Stimulated activated CD8-positive, alpha-beta memory T cell treated with anti-CD3 and anti-CD28 coated beads, Interleukin-2, amount 100 ng/mL, for 1 hour (primary cell): ENCODE measurements around the gene SPATA3.

Experiments used
- DNase-seq, 2 donors: peaks; one replicate each; pipeline ENCODE4 v3.0.0-alpha.2; 2020; ENCODE audit warnings: low read depth in 2 of 2

Gene SPATA3

GRCh38 chr2:230995821-230996220 is at the start of gene SPATA3:
SPATA3 (plus strand) TSS chr2:230996121; CDS start chr2:230996234, 113 bp downstream.
- DNase-seq: no peak

GRCh38 chr2:230946429-230947234 is 49.3 kb upstream of the SPATA3 start:
- no peak for DNase-seq

GRCh38 chr2:230947235-230947576 is 48.7 kb upstream of the SPATA3 start:
- DNase-seq: no peak

GRCh38 chr2:230947908-230948365 is 48.0 kb upstream of the SPATA3 start:
- no peak for DNase-seq

- DNase-seq: no peak
These were observed 45.7 kb upstream of the SPATA3 start for GRCh38 chr2:230949966-230950873.

GRCh38 chr2:230950874-230951339 is 45.0 kb upstream of the SPATA3 start:
- DNase-seq: no peak

- DNase-seq: no peak
These were observed 44.5 kb upstream of the SPATA3 start for GRCh38 chr2:230951396-230951795.

- DNase-seq: no peak
These were observed 43.5 kb upstream of the SPATA3 start for GRCh38 chr2:230952226-230952956.

- no peak for DNase-seq
These were observed 42.1 kb upstream of the SPATA3 start for GRCh38 chr2:230953845-230954244.

GRCh38 chr2:230954746-230955145 is 41.2 kb upstream of the SPATA3 start:
- DNase-seq: no peak

GRCh38 chr2:230955163-230955737 is 40.7 kb upstream of the SPATA3 start:
- DNase-seq: no peak

- DNase-seq: peak in 1 of 2 donors; percentile 2
These were observed 38.8 kb upstream of the SPATA3 start for GRCh38 chr2:230956827-230957755.

- no peak for DNase-seq
These were observed 38.0 kb upstream of the SPATA3 start for GRCh38 chr2:230957756-230958391.

GRCh38 chr2:230958820-230959756 is 36.8 kb upstream of the SPATA3 start:
- no peak for DNase-seq

- DNase-seq: no peak
These were observed 35.9 kb upstream of the SPATA3 start for GRCh38 chr2:230960026-230960425.

GRCh38 chr2:230961091-230961491 is 34.8 kb upstream of the SPATA3 start:
- no peak for DNase-seq

GRCh38 chr2:230964136-230964730 is 31.7 kb upstream of the SPATA3 start:
- DNase-seq: no peak

- no peak for DNase-seq
These were observed 28.8 kb upstream of the SPATA3 start for GRCh38 chr2:230967113-230967512.
